IMR-90 (cell line): ENCODE results near the gene FES. TPM values are rescaled to one million over a fixed set of nuclear protein-coding genes. Genes with fewer than 3 reads are reported as not detected.

ENCODE experiments used
- ATAC-seq: fragments of 200-7000 bp; cut with Tn5 transposase; 2 replicates; pipeline ENCODE4 v1.9.1; 2020; ENCODE audit warnings: low read depth, mild to moderate bottlenecking, moderate library complexity
- BruUV-seq: library from RNA; stranded (reverse); fragments of 400-500 nt; replicated peaks from 2 replicates; lab custom pipeline; 2021; lab: Mats Ljungman, UMichigan
- CTCF ChIA-PET: fragments of 300-600 bp; formaldehyde crosslinking; extraction: SDS; loops from one replicate; lab custom pipeline; 2021; ENCODE audit warnings: antibody characterized with exemption; lab: Yijun Ruan, JAX
- POLR2A ChIA-PET: fragments of 300-600 bp; sonication (Branson Sonifier 250); formaldehyde crosslinking; loops from one replicate; lab custom pipeline; 2022; ENCODE audit warnings: antibody characterized with exemption; ENCODE audit not compliant: unreplicated experiment; lab: Charles Lee
- DNase-seq: peaks from one replicate; pipeline ENCODE4 v3.0.0; 2013
- H2AFZ ChIP-seq: replicated peaks from 2 replicates; pipeline ENCODE3; 2013; ENCODE audit warnings: low read length, mild to moderate bottlenecking; ENCODE audit not compliant: poor library complexity
- H2AK5ac ChIP-seq: 2 replicates; pipeline ENCODE4 v1.6.1; 2013; ENCODE audit warnings: low read depth, low read length, inconsistent platforms
- H2AK9ac ChIP-seq: replicated peaks from 2 replicates; pipeline ENCODE3; 2013; ENCODE audit warnings: mild to moderate bottlenecking, low read depth, low read length, moderate library complexity; ENCODE audit not compliant: poor library complexity
- H2BK120ac ChIP-seq: 2 replicates; pipeline ENCODE4 v1.6.1; 2013; ENCODE audit warnings: low read depth, low read length, inconsistent platforms
- H2BK15ac ChIP-seq: 3 replicates; pipeline ENCODE4 v1.6.1; 2013; ENCODE audit warnings: low read depth, low read length, inconsistent platforms
- H2BK20ac ChIP-seq: 2 replicates; pipeline ENCODE4 v1.6.1; 2013; ENCODE audit warnings: low read depth, mild to moderate bottlenecking, inconsistent platforms, low read length, moderate library complexity
- H2BK5ac ChIP-seq: 2 replicates; pipeline ENCODE4 v1.6.1; 2013; ENCODE audit warnings: mild to moderate bottlenecking, low read depth, low read length, inconsistent platforms; ENCODE audit not compliant: poor library complexity, severe bottlenecking
- H3K14ac ChIP-seq: replicated peaks from 2 replicates; pipeline ENCODE4 v1.6.1; 2013; ENCODE audit warnings: low read depth, low read length, inconsistent platforms
- H3K18ac ChIP-seq: 2 replicates; pipeline ENCODE4 v1.6.1; 2013; ENCODE audit warnings: low read depth, low read length, control low read depth
- H3K23ac ChIP-seq: 2 replicates; pipeline ENCODE4 v1.6.1; 2013; ENCODE audit warnings: low read depth, low read length, inconsistent platforms
- H3K27ac ChIP-seq: 2 replicates; pipeline ENCODE4 v1.5.1; 2013; ENCODE audit warnings: mild to moderate bottlenecking, control low read depth, low read length; ENCODE audit not compliant: insufficient read depth
- H3K27me3 ChIP-seq: 2 replicates; pipeline ENCODE4 v1.6.1; 2013; ENCODE audit warnings: low read length; ENCODE audit not compliant: control insufficient read depth, insufficient read depth
- H3K36me3 ChIP-seq: 2 replicates; pipeline ENCODE4 v1.6.1; 2013; ENCODE audit warnings: low read length, mixed read lengths; ENCODE audit not compliant: control insufficient read depth, insufficient read depth
- H3K4ac ChIP-seq: 2 replicates; pipeline ENCODE4 v1.6.1; 2013; ENCODE audit warnings: low read depth, low read length, inconsistent platforms
- H3K4me1 ChIP-seq: 2 replicates; pipeline ENCODE4 v1.6.1; 2013; ENCODE audit warnings: low read length, mixed read lengths; ENCODE audit not compliant: control insufficient read depth, insufficient read depth
- H3K4me2 ChIP-seq: 2 replicates; pipeline ENCODE4 v1.6.1; 2013; ENCODE audit warnings: low read depth, mild to moderate bottlenecking, control low read depth, low read length, moderate library complexity
- H3K4me3 ChIP-seq: 2 replicates; pipeline ENCODE4 v1.5.1; 2013; ENCODE audit warnings: low read depth, mild to moderate bottlenecking, control low read depth, low read length, moderate library complexity; ENCODE audit not compliant: insufficient read depth
- H3K56ac ChIP-seq: 2 replicates; pipeline ENCODE4 v1.6.1; 2013; ENCODE audit warnings: low read length, inconsistent platforms; ENCODE audit not compliant: insufficient read depth; ENCODE audit errors: extremely low read depth
- H3K79me1 ChIP-seq, 2 experiments: 2 replicates each; pipeline ENCODE4 v1.6.1; 2013; ENCODE audit warnings: low read length in 2 of 2, inconsistent platforms in 1 of 2, low read depth in 1 of 2
- H3K9ac ChIP-seq: 2 replicates; pipeline ENCODE4 v1.6.1; 2013; ENCODE audit warnings: low read depth, low read length, control low read depth
- H3K9me1 ChIP-seq: 2 replicates; pipeline ENCODE4 v1.6.1; 2013; ENCODE audit warnings: low read length, inconsistent platforms; ENCODE audit not compliant: insufficient read depth
- H3K9me3 ChIP-seq: 2 replicates; pipeline ENCODE4 v1.6.1; 2013; ENCODE audit warnings: low read length; ENCODE audit not compliant: control insufficient read depth, insufficient read depth
- H4K20me1 ChIP-seq: 2 replicates; pipeline ENCODE4 v1.6.1; 2013; ENCODE audit warnings: low read length, inconsistent platforms; ENCODE audit not compliant: insufficient read depth
- H4K5ac ChIP-seq: 2 replicates; pipeline ENCODE4 v1.6.1; 2013; ENCODE audit warnings: mild to moderate bottlenecking, low read depth, low read length, control low read depth
- H4K8ac ChIP-seq, 2 experiments: 2 replicates each; pipeline ENCODE4 v1.6.1; 2013; ENCODE audit warnings: low read depth in 2 of 2, low read length in 2 of 2, control low read depth in 1 of 2, inconsistent platforms in 1 of 2
- H4K91ac ChIP-seq: 2 replicates; pipeline ENCODE4 v1.6.1; 2013; ENCODE audit warnings: low read depth, low read length, inconsistent platforms; ENCODE audit not compliant: insufficient read depth
- CEBPB ChIP-seq: IDR thresholded peaks from 2 replicates; pipeline ENCODE4 v1.6.1; 2012; ENCODE audit warnings: low read depth, low read length, improper control_type of control experiment
- CTCF ChIP-seq: conservative IDR thresholded peaks from 2 replicates; pipeline ENCODE4 v1.5.1; 2012; ENCODE audit warnings: mild to moderate bottlenecking, low read depth, low read length, improper control_type of control experiment
- NFE2L2 ChIP-seq: fragments of 150-350 bp; IDR thresholded peaks from 2 replicates; pipeline ENCODE4 v1.6.1; 2016; ENCODE audit warnings: low read depth, mild to moderate bottlenecking, low read length
- WGBS, 2 experiments: methylation state at CpG; one replicate each; pipeline versions ENCODE4 v1.1.5 to v1.1.7; 2013; ENCODE audit warnings: missing lambda C conversion rate in 2 of 2; ENCODE audit not compliant: insufficient read length in 1 of 2; ENCODE audit errors: extremely low coverage in 2 of 2; 5-methylcytosine and 5-hydroxymethylcytosine counted together
- dilution Hi-C: fragments of 300-500 bp; cut with HindIII; formaldehyde crosslinking; loops from one replicate; pipeline ENCODE4 v1.14.3; 2018; ENCODE audit warnings: low sequenced_read_pairs; ENCODE audit not compliant: unreplicated experiment
- in situ Hi-C: fragments of 300-500 bp; cut with MboI; formaldehyde crosslinking; loops from 3 replicates; pipeline ENCODE4 v1.14.3; 2019; ENCODE audit warnings: low sequenced_read_pairs, inconsistent platforms, mixed read lengths
- intact Hi-C: fragments of 100-400 bp; cut with micrococcal nuclease; formaldehyde crosslinking; loops from 2 replicates; pipeline ENCODE4 v1.10.0; 2022
- polyA plus RNA-seq, 3 experiments: library from polyadenylated mRNA; depleted of rRNA; stranded (reverse); fragments of >200 nt; gene quantifications; 2 replicates each; pipeline ENCODE4 v1.2.3, GENCODE V29; 2012; ENCODE audit warnings: low replicate concordance in 1 of 3
- total RNA-seq: library from RNA; depleted of rRNA; stranded (reverse); fragments of >200 nt; gene quantifications from 2 replicates; pipeline ENCODE4 v1.2.3, GENCODE V29; 2012
- TF ChIP-seq, protein P1 (sequence below): fragments of 150-350 bp; IDR thresholded peaks from 2 replicates; pipeline ENCODE4 v1.6.1; 2016; ENCODE audit warnings: low read depth, mild to moderate bottlenecking, low read length, moderate library complexity, borderline replicate concordance

Gene FES
- total and polyA plus RNA-seq, 2 of the 4 experiments (the other 2 are of a cell fraction): 10.5 to 11.7 TPM

GRCh38 chr15:90838139-90838538 is 46.2 kb upstream of the FES start:
- Histone ChIP-seq H3K27ac (no peak overlapping the region), H3K4me1 (peaks cover 2% of the 10 kb centered on the region), H3K79me1 (no peaks in the 10 kb centered on the region), H3K27me3 (peaks cover 8% of the 10 kb centered on the region), H3K56ac (no peak overlapping the region), H2AK5ac (peak overlapping the region; percentile 17; the same call in 1 of the 2 replicates), H4K8ac (no peak overlapping the region), H3K14ac (no peak overlapping the region), H4K91ac (no peak overlapping the region), H2BK15ac (no peak overlapping the region), H3K9me3 (no peaks in the 10 kb centered on the region), H2AK9ac (no peak overlapping the region), H3K4me3 (no peak overlapping the region), H2BK5ac (no peak overlapping the region), H3K9me1 (no peaks in the 10 kb centered on the region), H2AFZ (no peak overlapping the region), H2BK120ac (no peak overlapping the region), H3K36me3 (no peaks in the 10 kb centered on the region), H3K9ac (no peak overlapping the region), H3K4ac (no peak overlapping the region), H4K5ac (no peak overlapping the region), H3K23ac (no peak overlapping the region), H3K18ac (no peak overlapping the region), H4K20me1 (no peaks in the 10 kb centered on the region; the same call in 1 of the 2 replicates), H3K4me2 (no peak overlapping the region), H2BK20ac (no peak overlapping the region)
- dilution Hi-C loops: no loop called here
- ChIA-PET POLR2A (no interaction called here), CTCF (no interaction called here)
- no TSS peak for BruUV-seq
- intact Hi-C loops: no loop called here
- in situ Hi-C loops: no loop called here
- no CpG with 5 or more reads among the region's 15 CpGs for WGBS, 2 experiments
- TF ChIP-seq CTCF: no peak
- TF ChIP-seq, protein P1, sequence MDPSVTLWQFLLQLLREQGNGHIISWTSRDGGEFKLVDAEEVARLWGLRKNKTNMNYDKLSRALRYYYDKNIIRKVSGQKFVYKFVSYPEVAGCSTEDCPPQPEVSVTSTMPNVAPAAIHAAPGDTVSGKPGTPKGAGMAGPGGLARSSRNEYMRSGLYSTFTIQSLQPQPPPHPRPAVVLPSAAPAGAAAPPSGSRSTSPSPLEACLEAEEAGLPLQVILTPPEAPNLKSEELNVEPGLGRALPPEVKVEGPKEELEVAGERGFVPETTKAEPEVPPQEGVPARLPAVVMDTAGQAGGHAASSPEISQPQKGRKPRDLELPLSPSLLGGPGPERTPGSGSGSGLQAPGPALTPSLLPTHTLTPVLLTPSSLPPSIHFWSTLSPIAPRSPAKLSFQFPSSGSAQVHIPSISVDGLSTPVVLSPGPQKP: no peak
- TF ChIP-seq NFE2L2: no peak
- no peak for TF ChIP-seq CEBPB
- ATAC-seq (no peak), DNase-seq (no peak)
